H1 (cell line): Measurements from ENCODE around the gene SLC4A7. TPM values are rescaled to one million over a fixed set of nuclear protein-coding genes. Genes with fewer than 3 reads are reported as not detected.

Source experiments
- CTCF ChIA-PET: fragments of 300-600 bp; sonication (Branson Sonifier 250); formaldehyde crosslinking; loops from one replicate; lab custom pipeline; 2021; ENCODE audit not compliant: partially characterized antibody; lab: Charles Lee
- POLR2A ChIA-PET: fragments of 300-600 bp; sonication (Branson Sonifier 250); formaldehyde crosslinking; loops from one replicate; lab custom pipeline; 2021; ENCODE audit warnings: inconsistent platforms; ENCODE audit not compliant: partially characterized antibody; lab: Charles Lee
- DNase-seq, 2 experiments: peaks; one replicate each; pipeline versions ENCODE4 v3.0.0 to v3.0.0-alpha.2; 2010 to 2022; ENCODE audit warnings: low spot score in 2 of 2, low read depth in 1 of 2, mixed read lengths in 1 of 2
- FAIRE-seq: peaks from 2 replicates; lab custom pipeline; 2011; peaks lifted over from hg19 to GRCh38; lab: Jason Lieb, UNC
- H2AFZ ChIP-seq: 2 replicates; pipeline ENCODE4 v1.8.1; 2012; ENCODE audit warnings: low read length, inconsistent platforms
- H2AK5ac ChIP-seq: 2 replicates; pipeline ENCODE4 v1.6.1; 2013; ENCODE audit warnings: low read depth, low read length
- H2BK120ac ChIP-seq: replicated peaks from 2 replicates; pipeline ENCODE3; 2013; ENCODE audit warnings: low read depth, low read length, inconsistent platforms
- H2BK12ac ChIP-seq: 2 replicates; pipeline ENCODE4 v1.6.1; 2013; ENCODE audit warnings: low read depth, low read length
- H2BK15ac ChIP-seq: 2 replicates; pipeline ENCODE4 v1.6.1; 2013; ENCODE audit warnings: low read length
- H2BK20ac ChIP-seq: 2 replicates; pipeline ENCODE4 v1.6.1; 2013; ENCODE audit warnings: low read length
- H2BK5ac ChIP-seq: 2 replicates; pipeline ENCODE4 v1.6.1; 2013; ENCODE audit warnings: low read depth, low read length
- H3K14ac ChIP-seq: 2 replicates; pipeline ENCODE4 v1.6.1; 2013; ENCODE audit warnings: inconsistent platforms; ENCODE audit not compliant: insufficient read length
- H3K18ac ChIP-seq: 2 replicates; pipeline ENCODE4 v1.6.1; 2013; ENCODE audit warnings: low read length; ENCODE audit errors: extremely low read depth
- H3K23ac ChIP-seq: 2 replicates; pipeline ENCODE4 v1.6.1; 2013; ENCODE audit warnings: inconsistent platforms; ENCODE audit not compliant: insufficient read length
- H3K23me2 ChIP-seq: 2 replicates; pipeline ENCODE4 v1.6.1; 2013; ENCODE audit warnings: low read depth, low read length
- H3K27ac ChIP-seq: 2 replicates; pipeline ENCODE4 v1.6.1; 2011; ENCODE audit warnings: low read depth, low read length, inconsistent platforms
- H3K27me3 ChIP-seq, 4 experiments: replicated peaks in 1 of 4; 1 replicate in 1 of 4; 2 replicates in 3 of 4; pipeline versions ENCODE4 v1.6.1 to v1.8.1; 2011 to 2013; ENCODE audit warnings: low read length in 3 of 4, mild to moderate bottlenecking in 3 of 4, inconsistent platforms in 2 of 4, mixed read lengths in 2 of 4, moderate library complexity in 1 of 4; ENCODE audit not compliant: control insufficient read depth in 3 of 4, insufficient read depth in 3 of 4; ENCODE audit errors: extremely low read depth in 1 of 4
- H3K36me3 ChIP-seq, 4 experiments: 2 replicates each; pipeline versions ENCODE4 v1.6.1 to v1.8.1; 2011 to 2013; ENCODE audit warnings: mild to moderate bottlenecking in 4 of 4, low read length in 3 of 4, moderate library complexity in 2 of 4, control low read depth in 1 of 4, inconsistent platforms in 1 of 4; ENCODE audit not compliant: insufficient read depth in 4 of 4, control insufficient read depth in 2 of 4
- H3K4ac ChIP-seq: replicated peaks from 2 replicates; pipeline ENCODE3; 2013; ENCODE audit warnings: low read length, low read depth, mixed read lengths, inconsistent platforms; ENCODE audit not compliant: insufficient read length
- H3K4me1 ChIP-seq, 4 experiments: replicated peaks in 1 of 4; 1 replicate in 1 of 4; 2 replicates in 3 of 4; pipeline versions ENCODE4 v1.6.1 to v1.8.1; 2011 to 2013; ENCODE audit warnings: low read length in 3 of 4, inconsistent platforms in 2 of 4, mixed read lengths in 1 of 4; ENCODE audit not compliant: insufficient read depth in 4 of 4, control insufficient read depth in 3 of 4
- H3K4me2 ChIP-seq, 2 experiments: 2 replicates each; pipeline versions ENCODE4 v1.6.1 to v1.8.1; 2011 to 2013; ENCODE audit warnings: low read depth in 2 of 2, low read length in 2 of 2, control low read depth in 1 of 2, inconsistent platforms in 1 of 2, mild to moderate bottlenecking in 1 of 2; ENCODE audit not compliant: insufficient read depth in 1 of 2
- H3K4me3 ChIP-seq, 4 experiments: fragments of 200-600, 300-600 bp in 1 of 4; sonication (generic), shearing (Covaris generic), sonication (Bioruptor Twin) in 1 of 4; 2 replicates each; pipeline versions ENCODE4 v1.5.1 to v1.8.1; 2011 to 2016; ENCODE audit warnings: low read length in 4 of 4, low read depth in 3 of 4, control low read depth in 2 of 4, inconsistent platforms in 2 of 4, mild to moderate bottlenecking in 2 of 4, mixed read lengths in 1 of 4, moderate library complexity in 1 of 4; ENCODE audit not compliant: insufficient read depth in 2 of 4; ENCODE audit errors: extremely low read depth in 1 of 4
- H3K56ac ChIP-seq: replicated peaks from 2 replicates; pipeline ENCODE3; 2013; ENCODE audit warnings: low read depth, mild to moderate bottlenecking, mixed read lengths, low read length, inconsistent platforms; ENCODE audit not compliant: insufficient read length
- H3K79me1 ChIP-seq: 2 replicates; pipeline ENCODE4 v1.6.1; 2013; ENCODE audit warnings: low read depth, low read length, control low read depth
- H3K79me2 ChIP-seq, 2 experiments: 2 replicates each; pipeline versions ENCODE4 v1.6.1 to v1.8.1; 2012 to 2013; ENCODE audit warnings: low read length in 2 of 2, mild to moderate bottlenecking in 2 of 2, inconsistent platforms in 1 of 2; ENCODE audit not compliant: insufficient read depth in 2 of 2, control insufficient read depth in 1 of 2
- H3K9ac ChIP-seq, 4 experiments: replicated peaks in 1 of 4; 1 replicate in 1 of 4; 2 replicates in 3 of 4; pipeline versions ENCODE4 v1.6.1 to v1.8.1; 2011 to 2013; ENCODE audit warnings: low read depth in 3 of 4, low read length in 3 of 4, control low read depth in 2 of 4, mild to moderate bottlenecking in 2 of 4, moderate library complexity in 2 of 4, inconsistent platforms in 1 of 4; ENCODE audit errors: extremely low read depth in 1 of 4
- H3K9me3 ChIP-seq, 2 experiments: 2 replicates each; pipeline versions ENCODE4 v1.6.1 to v1.8.1; 2012 to 2013; ENCODE audit warnings: mild to moderate bottlenecking in 2 of 2, moderate library complexity in 2 of 2, control low read depth in 1 of 2, inconsistent platforms in 1 of 2, low read depth in 1 of 2, low read length in 1 of 2, mixed read lengths in 1 of 2; ENCODE audit not compliant: insufficient read depth in 2 of 2
- H4K20me1 ChIP-seq, 2 experiments: replicated peaks in 1 of 2; 2 replicates each; pipeline versions ENCODE3 to v1.8.1; 2011 to 2013; ENCODE audit warnings: inconsistent platforms in 2 of 2, low read length in 2 of 2, mild to moderate bottlenecking in 1 of 2; ENCODE audit not compliant: insufficient read depth in 2 of 2, control insufficient read depth in 1 of 2
- H4K5ac ChIP-seq: 2 replicates; pipeline ENCODE4 v1.6.1; 2013; ENCODE audit warnings: low read length, low read depth, mixed read lengths, inconsistent platforms; ENCODE audit not compliant: insufficient read length
- H4K8ac ChIP-seq: 2 replicates; pipeline ENCODE4 v1.8.0; 2013; ENCODE audit warnings: mild to moderate bottlenecking, moderate library complexity, low read length, inconsistent platforms; ENCODE audit not compliant: insufficient read depth; ENCODE audit errors: extremely low read depth
- H4K91ac ChIP-seq: replicated peaks from 2 replicates; pipeline ENCODE3; 2013; ENCODE audit warnings: low read length, mixed read lengths, inconsistent platforms; ENCODE audit not compliant: insufficient read length
- BCL11A ChIP-seq, 2 experiments: IDR thresholded peaks; one replicate each; pipeline ENCODE4 v1.6.1; 2011; ENCODE audit warnings: low read depth in 2 of 2, low read length in 2 of 2, mild to moderate bottlenecking in 2 of 2
- CHD1 ChIP-seq: IDR thresholded peaks from 2 replicates; pipeline ENCODE4 v1.6.1; 2012; ENCODE audit warnings: low read depth, low read length, improper control_type of control experiment
- KDM1A ChIP-seq: fragments of 200-600, 300-600 bp; sonication (generic); IDR thresholded peaks from 2 replicates; pipeline ENCODE4 v1.7.1; 2016; ENCODE audit warnings: mild to moderate bottlenecking, low read length, borderline replicate concordance
- SIX5 ChIP-seq: IDR thresholded peaks from 2 replicates; pipeline ENCODE4 v1.6.1; 2011; ENCODE audit warnings: mild to moderate bottlenecking, low read depth, low read length
- ZNF274 ChIP-seq: IDR thresholded peaks from 2 replicates; pipeline ENCODE4 v1.7.0; 2012; ENCODE audit warnings: low read length, borderline replicate concordance; ENCODE audit errors: extremely low read depth
- WGBS, 2 experiments: shearing (Covaris generic) in 1 of 2; methylation state at CpG; one replicate each; pipeline versions ENCODE4 v1.1.6 to v1.1.7; 2013 to 2015; ENCODE audit warnings: low lambda C conversion rate in 2 of 2, mixed read lengths in 2 of 2, inconsistent platforms in 1 of 2, low coverage in 1 of 2, missing lambda C conversion rate in 1 of 2; ENCODE audit not compliant: insufficient replicate concordance in 2 of 2, insufficient coverage in 1 of 2, insufficient read length in 1 of 2; ENCODE audit errors: extremely low coverage in 1 of 2, missing lambda C conversion rate in 1 of 2; 5-methylcytosine and 5-hydroxymethylcytosine counted together
- polyA plus RNA-seq, 7 experiments: library from polyadenylated mRNA; depleted of rRNA in 3 of 7; stranded (reverse) in 5 of 7; unstranded in 2 of 7; fragments of >200 nt in 5 of 7; fragments of 200-250 nt in 2 of 7; gene quantifications; 1 replicate in 5 of 7; 2 replicates in 1 of 7; 4 replicates in 1 of 7; pipeline versions ENCODE4 v1.2.1 to v1.2.3, GENCODE V29; 2011 to 2013; ENCODE audit warnings: missing spikeins in 2 of 7, mixed read lengths in 2 of 7
- total RNA-seq: library from RNA; stranded (reverse); fragmentation: NEBNext Ultra II Directional; extraction: Animal tissue kit (Norgen Biotek cat#: 25700); gene quantifications from 2 replicates; pipeline ENCODE4 v1.2.1, GENCODE V29; 2021

Gene SLC4A7
- total and polyA plus RNA-seq, 2 of the 8 experiments (the other 6 are each of a cell fraction or from before 2014, with no cell fraction given): 14.9 to 70.5 TPM

- H2AFZ ChIP-seq: no peak overlapping the region
- no peaks in the 10 kb centered on the region for H3K9me3 ChIP-seq
- no peak overlapping the region for H3K4ac ChIP-seq
- no peak overlapping the region for H2BK120ac ChIP-seq
- peaks cover 0 to 11% (median 5%) of the 10 kb centered on the region in 4 experiments; a peak in 6 of 8 replicates for H3K36me3 ChIP-seq
- H3K23me2 ChIP-seq: no peaks in the 10 kb centered on the region
- no peaks in the 10 kb centered on the region for H3K79me1 ChIP-seq
- no peak overlapping the region for H4K8ac ChIP-seq
- H3K18ac ChIP-seq: no peak overlapping the region
- no peak overlapping the region for H3K27ac ChIP-seq
- no peak overlapping the region for H3K9ac ChIP-seq
- no peak overlapping the region for H3K4me3 ChIP-seq
- ChIA-PET POLR2A (no interaction called here), CTCF (interaction anchor here (0.7 to 1.2 kb wide), 4 partner anchors 8 to 23 kb away, joined by 3 to 4 read pairs (median 3); no protein-coding TSS in a partner anchor)
- no peak overlapping the region for H3K4me2 ChIP-seq
- H2AK5ac ChIP-seq: no peak overlapping the region
- no peaks in the 10 kb centered on the region for H4K20me1 ChIP-seq
- H2BK12ac ChIP-seq: no peak overlapping the region
- FAIRE-seq: no peak
- H3K27me3 ChIP-seq: no peaks in the 10 kb centered on the region
- H4K5ac ChIP-seq: no peak overlapping the region
- H2BK5ac ChIP-seq: no peak overlapping the region
- H3K14ac ChIP-seq: no peak overlapping the region
- no peak overlapping the region for H3K56ac ChIP-seq
- H3K79me2 ChIP-seq: peaks cover 0 to 46% of the 10 kb centered on the region in 2 experiments; a peak in 2 of 4 replicates
- no peak for TF ChIP-seq BCL11A (IDR thresholded peaks at IDR 0.05; ENCODE audit: low read depth in 2 of 2, low read length in 2 of 2)
- TF ChIP-seq SIX5: no peak
- no peak for TF ChIP-seq KDM1A
- TF ChIP-seq ZNF274: no peak
- TF ChIP-seq CHD1: no peak
- TF ChIP-seq, all 59 proteins: peak for 0
- no peak overlapping the region for H4K91ac ChIP-seq
- no peak overlapping the region for H3K23ac ChIP-seq
- H2BK15ac ChIP-seq: no peak overlapping the region
- no peak overlapping the region for H2BK20ac ChIP-seq
- no peaks in the 10 kb centered on the region for H3K4me1 ChIP-seq
- WGBS, 2 experiments: 89% methylated on average over 2 of the region's 2 CpGs; no CpG with 5 or more reads in 1 of the 2 experiments
- no peak for DNase-seq
Measured at GRCh38 chr3:27449530-27450150, 34.5 kb downstream of the SLC4A7 start.
